ENCODE results near the gene FHIT. TPM values are rescaled to one million over a fixed set of nuclear protein-coding genes. Genes with fewer than 3 reads are reported as not detected.
"Not testable (repeated sequence)": the region's sequence is repeated elsewhere in the genome, so short reads cannot be mapped to it uniquely, and the experiment has no call there.

FHIT gene
- total RNA-seq, 4 donors from 2014 or later = 4.6 to 6.1 (median 5.7) TPM

DNA sequence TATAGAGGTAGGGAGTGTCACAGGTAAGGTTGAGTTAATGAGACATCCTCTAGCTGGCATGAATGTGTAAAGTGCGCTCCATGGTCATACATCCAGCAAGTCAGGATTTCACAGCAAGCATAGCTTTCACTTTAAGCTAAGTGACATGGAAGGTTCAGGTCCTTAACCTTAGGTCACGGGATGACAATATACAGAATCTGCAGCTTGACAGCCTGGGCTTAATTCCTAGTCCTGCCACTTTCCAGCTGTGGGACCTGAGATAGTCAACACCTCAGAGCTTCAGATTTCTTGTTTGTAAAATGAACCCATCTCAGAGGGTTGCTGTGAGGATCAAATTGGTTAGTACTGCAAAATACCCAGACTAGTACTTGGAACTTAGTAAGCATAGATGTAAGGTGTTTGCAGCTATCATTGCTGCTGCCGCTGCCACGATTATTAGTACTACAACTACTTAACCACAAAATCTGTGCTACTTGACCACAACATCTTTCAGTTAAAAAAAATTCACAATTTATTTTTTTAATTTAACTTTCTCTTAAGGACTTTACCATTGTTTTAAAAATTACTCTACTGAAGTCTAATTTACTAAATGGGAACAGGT, 1311.3 kb downstream of the FHIT start:
- H3K4me3 ChIP-seq = no peak overlapping the region
- no peak overlapping the region for H3K27ac ChIP-seq (replicated peaks in 1 of 4)
- WGBS = 85% methylated on average over 4 of the region's 4 CpGs
- DNase-seq (ENCODE audit: extremely low spot score) = no peak
- TF ChIP-seq POLR2AphosphoS5 (IDR thresholded peaks at IDR 0.05) (no peak), EP300 (IDR thresholded peaks at IDR 0.05) (no peak), POLR2A (IDR thresholded peaks at IDR 0.05; ENCODE audit: low read depth) (no peak)
- TF ChIP-seq, protein P1, sequence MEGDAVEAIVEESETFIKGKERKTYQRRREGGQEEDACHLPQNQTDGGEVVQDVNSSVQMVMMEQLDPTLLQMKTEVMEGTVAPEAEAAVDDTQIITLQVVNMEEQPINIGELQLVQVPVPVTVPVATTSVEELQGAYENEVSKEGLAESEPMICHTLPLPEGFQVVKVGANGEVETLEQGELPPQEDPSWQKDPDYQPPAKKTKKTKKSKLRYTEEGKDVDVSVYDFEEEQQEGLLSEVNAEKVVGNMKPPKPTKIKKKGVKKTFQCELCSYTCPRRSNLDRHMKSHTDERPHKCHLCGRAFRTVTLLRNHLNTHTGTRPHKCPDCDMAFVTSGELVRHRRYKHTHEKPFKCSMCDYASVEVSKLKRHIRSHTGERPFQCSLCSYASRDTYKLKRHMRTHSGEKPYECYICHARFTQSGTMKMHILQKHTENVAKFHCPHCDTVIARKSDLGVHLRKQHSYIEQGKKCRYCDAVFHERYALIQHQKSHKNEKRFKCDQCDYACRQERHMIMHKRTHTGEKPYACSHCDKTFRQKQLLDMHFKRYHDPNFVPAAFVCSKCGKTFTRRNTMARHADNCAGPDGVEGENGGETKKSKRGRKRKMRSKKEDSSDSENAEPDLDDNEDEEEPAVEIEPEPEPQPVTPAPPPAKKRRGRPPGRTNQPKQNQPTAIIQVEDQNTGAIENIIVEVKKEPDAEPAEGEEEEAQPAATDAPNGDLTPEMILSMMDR (IDR thresholded peaks at IDR 0.05) = no peak
- H3K4me1 ChIP-seq = no peaks in the 10 kb centered on the region
- no peaks in the 10 kb centered on the region for H3K9me3 ChIP-seq
- H3K27me3 ChIP-seq = no peaks in the 10 kb centered on the region
- intact Hi-C loops (cut with DNase I) = no loop called here
- H3K36me3 ChIP-seq = no peaks in the 10 kb centered on the region

DNA sequence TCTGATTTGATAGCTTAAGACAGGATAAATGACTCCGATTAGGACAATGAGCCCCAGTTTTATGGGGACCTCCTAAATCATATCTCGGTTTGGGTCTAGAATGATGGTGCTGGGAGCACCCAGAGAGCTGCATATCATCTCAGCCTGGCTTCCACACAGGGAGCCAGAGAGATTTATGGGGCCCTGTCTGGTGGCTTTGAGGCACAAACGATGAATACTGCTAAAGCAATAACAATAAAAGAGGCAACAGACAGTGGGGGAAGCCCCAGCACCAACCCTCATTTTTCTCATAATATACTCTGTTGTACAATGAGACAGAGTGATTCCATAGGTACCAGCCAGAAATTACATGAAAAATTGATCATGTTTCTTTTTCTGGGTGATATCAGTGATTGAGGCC, 1312.4 kb downstream of the FHIT start:
- Histone ChIP-seq H3K36me3 (no peaks in the 10 kb centered on the region), H3K4me3 (no peak overlapping the region), H3K9me3 (no peaks in the 10 kb centered on the region), H3K4me1 (no peaks in the 10 kb centered on the region), H3K27ac (replicated peaks in 1 of 4) (no peak overlapping the region), H3K27me3 (no peaks in the 10 kb centered on the region)
- WGBS = 93% methylated on average over 3 of the region's 3 CpGs
- TF ChIP-seq POLR2A (IDR thresholded peaks at IDR 0.05; ENCODE audit: low read depth) (no peak), POLR2AphosphoS5 (IDR thresholded peaks at IDR 0.05) (no peak), EP300 (IDR thresholded peaks at IDR 0.05) (no peak)
- TF ChIP-seq, protein P1 (IDR thresholded peaks at IDR 0.05) = no peak
- intact Hi-C loops (cut with DNase I) = no loop called here
- DNase-seq (ENCODE audit: extremely low spot score) = no peak

DNA sequence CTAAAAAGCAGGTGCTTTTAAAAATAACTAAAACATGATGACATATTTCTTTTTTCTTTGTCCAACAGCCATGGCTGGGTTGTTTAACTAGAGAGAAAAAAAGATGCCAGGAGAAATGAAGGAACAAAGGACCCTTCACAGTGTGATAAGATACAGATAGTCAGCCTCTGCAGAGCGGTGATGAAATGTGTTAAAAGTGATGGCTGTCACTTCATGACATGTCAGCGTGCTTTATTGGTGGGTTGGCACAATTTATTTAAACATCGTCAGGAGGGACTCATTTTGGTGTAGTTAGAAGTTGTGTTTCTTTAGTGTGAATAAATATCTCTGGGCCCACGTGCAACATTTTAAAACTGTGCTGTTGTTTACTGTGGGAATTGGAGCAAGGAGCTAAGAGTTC, 1314.1 kb downstream of the FHIT start:
- H3K4me1 ChIP-seq = no peaks in the 10 kb centered on the region
- TF ChIP-seq POLR2AphosphoS5 (IDR thresholded peaks at IDR 0.05) (no peak), POLR2A (IDR thresholded peaks at IDR 0.05; ENCODE audit: low read depth) (no peak), EP300 (IDR thresholded peaks at IDR 0.05) (no peak)
- TF ChIP-seq, protein P1 (IDR thresholded peaks at IDR 0.05) = no peak
- no peaks in the 10 kb centered on the region for H3K27me3 ChIP-seq
- H3K36me3 ChIP-seq = no peaks in the 10 kb centered on the region
- intact Hi-C loops (cut with DNase I) = no loop called here
- H3K27ac ChIP-seq (replicated peaks in 1 of 4) = no peak overlapping the region
- no peak for DNase-seq (ENCODE audit: extremely low spot score)
- H3K9me3 ChIP-seq = no peaks in the 10 kb centered on the region
- 76% methylated on average over 4 of the region's 4 CpGs for WGBS
- H3K4me3 ChIP-seq = no peak overlapping the region

DNA sequence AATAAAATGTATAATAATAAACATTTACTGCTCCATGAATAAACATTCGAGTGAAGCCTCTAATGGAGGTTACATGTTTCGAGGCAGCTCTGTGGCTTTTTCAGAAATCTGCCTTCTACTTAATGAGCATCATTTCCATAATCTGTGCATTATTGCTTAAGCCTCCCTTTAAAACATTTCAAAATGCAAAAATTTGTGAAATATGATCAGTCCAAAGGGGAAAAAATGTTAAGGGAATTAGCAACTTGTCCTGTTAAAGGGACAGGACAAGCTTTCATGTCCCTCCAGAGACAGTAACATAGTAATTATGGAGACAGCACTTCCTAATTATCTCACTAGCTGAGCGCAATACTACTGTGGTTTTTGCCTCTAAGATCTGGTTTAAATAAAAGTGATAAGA, 1314.8 kb downstream of the FHIT start:
- no peak for TF ChIP-seq POLR2A (IDR thresholded peaks at IDR 0.05; ENCODE audit: low read depth)
- Histone ChIP-seq H3K36me3 (no peaks in the 10 kb centered on the region), H3K27me3 (no peaks in the 10 kb centered on the region), H3K27ac (replicated peaks in 1 of 4) (no peak overlapping the region), H3K9me3 (no peaks in the 10 kb centered on the region), H3K4me3 (no peak overlapping the region), H3K4me1 (no peaks in the 10 kb centered on the region)
- intact Hi-C loops (cut with DNase I) = no loop called here
- 88% methylated on average over 3 of the region's 3 CpGs for WGBS
- DNase-seq (ENCODE audit: extremely low spot score) = no peak

DNA sequence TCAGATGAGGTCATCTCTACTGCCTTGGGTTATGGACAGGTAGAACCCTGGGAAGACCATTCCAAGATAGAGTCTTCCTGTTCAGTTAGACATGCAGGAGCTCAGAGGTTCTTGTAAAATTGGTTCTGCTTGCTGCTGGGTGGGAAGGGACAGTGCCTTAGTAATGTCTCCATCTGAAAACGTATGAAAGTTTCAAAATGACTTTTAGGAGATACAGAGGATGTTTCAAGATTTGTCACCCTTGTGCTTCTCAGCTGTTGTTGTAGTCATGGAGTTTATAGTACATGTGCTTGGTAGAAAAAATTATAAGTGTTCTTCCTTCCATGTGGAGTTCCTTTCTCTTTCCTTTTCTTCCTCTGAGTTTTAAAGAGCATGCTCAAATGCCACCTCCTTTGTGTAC, 1316.2 kb downstream of the FHIT start:
- no peaks in the 10 kb centered on the region for H3K27me3 ChIP-seq
- no peaks in the 10 kb centered on the region for H3K36me3 ChIP-seq
- H3K9me3 ChIP-seq = no peaks in the 10 kb centered on the region
- H3K27ac ChIP-seq (replicated peaks in 1 of 4) = no peak overlapping the region
- H3K4me3 ChIP-seq = no peak overlapping the region
- TF ChIP-seq EP300 (IDR thresholded peaks at IDR 0.05) = no peak
- TF ChIP-seq, protein P1 (IDR thresholded peaks at IDR 0.05) = no peak
- no peak for TF ChIP-seq POLR2A (IDR thresholded peaks at IDR 0.05; ENCODE audit: low read depth)
- no peak for TF ChIP-seq POLR2AphosphoS5 (IDR thresholded peaks at IDR 0.05)
- 93% methylated on average over 1 of the region's 1 CpG for WGBS
- H3K4me1 ChIP-seq = no peaks in the 10 kb centered on the region
- DNase-seq (ENCODE audit: extremely low spot score) = no peak
- intact Hi-C loops (cut with DNase I) = no loop called here

DNA sequence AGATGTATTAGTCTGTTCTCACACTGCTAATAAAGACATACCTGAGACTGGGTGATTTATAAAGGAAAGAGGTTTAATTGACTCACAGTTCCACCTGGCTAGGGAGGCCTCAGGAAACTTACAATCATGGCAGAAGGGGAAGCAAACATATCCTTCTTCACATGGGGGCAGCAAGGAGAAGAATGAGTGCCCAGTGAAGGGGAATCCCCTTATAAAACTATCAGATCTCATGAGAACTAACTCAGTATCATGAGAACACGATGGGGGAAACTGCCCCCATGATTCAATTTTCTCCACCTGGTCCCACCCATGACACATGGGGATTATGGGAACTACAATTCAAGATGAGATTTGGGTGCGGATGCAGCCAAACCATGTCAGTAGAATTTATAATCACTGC, 1316.7 kb downstream of the FHIT start:
- H3K4me1 ChIP-seq; H3K4me3 ChIP-seq; H3K9me3 ChIP-seq; intact Hi-C loops (cut with DNase I); H3K27me3 ChIP-seq; H3K36me3 ChIP-seq; DNase-seq (ENCODE audit: extremely low spot score); H3K27ac ChIP-seq (replicated peaks in 1 of 4): not testable (repeated sequence)
- whole genome bisulfite sequencing = 94% methylated on average over 2 of the region's 2 CpGs

All from esophagus muscularis mucosa (tissue), 4 donors.